ENCODE measurements around the gene TNFAIP8L3.

GRCh38 chr15:51062736-51063135 is 32.0 kb downstream of the TNFAIP8L3 start:
- TF ChIP-seq SP1 (IDR thresholded peaks at IDR 0.05) = no peak
- TF ChIP-seq TARDBP (IDR thresholded peaks at IDR 0.05) = no peak
- no peak for TF ChIP-seq FOXM1 (IDR thresholded peaks at IDR 0.05; ENCODE audit: borderline replicate concordance)
- no peak for TF ChIP-seq SUZ12 (IDR thresholded peaks at IDR 0.05)

Data from HEK293T (cell line).